ENCODE results near the gene NFIB. TPM values are rescaled to one million over a fixed set of nuclear protein-coding genes. Genes with fewer than 3 reads are reported as not detected.

Gene NFIB
- total and polyA plus RNA-seq, 8 donors = 88.8 to 144 (median 127) TPM

DNA sequence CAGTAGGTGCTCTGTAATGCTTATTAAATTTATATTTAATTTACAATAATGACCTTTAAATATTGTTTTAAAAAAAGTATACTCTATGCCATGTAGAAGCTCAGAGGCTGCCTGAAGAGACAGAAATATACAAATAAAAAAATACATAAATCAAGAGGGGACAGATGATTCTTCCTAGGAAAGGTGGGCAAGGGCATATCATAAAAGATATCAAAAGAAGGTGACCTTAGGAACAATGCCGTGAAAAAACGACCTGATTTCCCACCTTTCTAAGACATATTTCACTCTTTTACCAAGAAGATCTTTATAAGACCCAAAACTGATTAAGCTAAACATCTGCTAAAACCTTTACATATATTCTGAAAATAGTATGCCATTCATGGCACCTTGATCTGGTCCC, 128.9 kb downstream of the NFIB start:
- TF ChIP-seq, protein P1, sequence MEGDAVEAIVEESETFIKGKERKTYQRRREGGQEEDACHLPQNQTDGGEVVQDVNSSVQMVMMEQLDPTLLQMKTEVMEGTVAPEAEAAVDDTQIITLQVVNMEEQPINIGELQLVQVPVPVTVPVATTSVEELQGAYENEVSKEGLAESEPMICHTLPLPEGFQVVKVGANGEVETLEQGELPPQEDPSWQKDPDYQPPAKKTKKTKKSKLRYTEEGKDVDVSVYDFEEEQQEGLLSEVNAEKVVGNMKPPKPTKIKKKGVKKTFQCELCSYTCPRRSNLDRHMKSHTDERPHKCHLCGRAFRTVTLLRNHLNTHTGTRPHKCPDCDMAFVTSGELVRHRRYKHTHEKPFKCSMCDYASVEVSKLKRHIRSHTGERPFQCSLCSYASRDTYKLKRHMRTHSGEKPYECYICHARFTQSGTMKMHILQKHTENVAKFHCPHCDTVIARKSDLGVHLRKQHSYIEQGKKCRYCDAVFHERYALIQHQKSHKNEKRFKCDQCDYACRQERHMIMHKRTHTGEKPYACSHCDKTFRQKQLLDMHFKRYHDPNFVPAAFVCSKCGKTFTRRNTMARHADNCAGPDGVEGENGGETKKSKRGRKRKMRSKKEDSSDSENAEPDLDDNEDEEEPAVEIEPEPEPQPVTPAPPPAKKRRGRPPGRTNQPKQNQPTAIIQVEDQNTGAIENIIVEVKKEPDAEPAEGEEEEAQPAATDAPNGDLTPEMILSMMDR (IDR thresholded peaks at IDR 0.05) = no peak
- H3K4me1 ChIP-seq = peaks cover 5 to 19% of the 10 kb centered on the region in 2 donors

GRCh38 chr9:14183001-14183400, 130.9 kb downstream of the NFIB start:
- no peaks in the 10 kb centered on the region for H3K27me3 ChIP-seq
- ATAC-seq (no peak), DNase-seq (no peak)
- TF ChIP-seq, protein P1 (IDR thresholded peaks at IDR 0.05) = no peak
- H3K36me3 ChIP-seq = no peaks in the 10 kb centered on the region
- H3K4me3 ChIP-seq = no peak overlapping the region
- H3K27ac ChIP-seq = no peak overlapping the region
- no peaks in the 10 kb centered on the region for H3K9me3 ChIP-seq
- H3K4me1 ChIP-seq = peaks cover 5 to 26% of the 10 kb centered on the region in 2 donors
- intact Hi-C loops (cut with DNase I) = no loop called here

More for the DNA sequence above, 128.9 kb downstream of the NFIB start:
- intact Hi-C loops (cut with DNase I) = no loop called here
- DNase-seq (no peak), ATAC-seq (no peak)
- H3K27me3 ChIP-seq = no peaks in the 10 kb centered on the region
- H3K27ac ChIP-seq = no peak overlapping the region
- H3K36me3 ChIP-seq = no peaks in the 10 kb centered on the region
- H3K9me3 ChIP-seq = no peaks in the 10 kb centered on the region
- no peak overlapping the region for H3K4me3 ChIP-seq

DNA sequence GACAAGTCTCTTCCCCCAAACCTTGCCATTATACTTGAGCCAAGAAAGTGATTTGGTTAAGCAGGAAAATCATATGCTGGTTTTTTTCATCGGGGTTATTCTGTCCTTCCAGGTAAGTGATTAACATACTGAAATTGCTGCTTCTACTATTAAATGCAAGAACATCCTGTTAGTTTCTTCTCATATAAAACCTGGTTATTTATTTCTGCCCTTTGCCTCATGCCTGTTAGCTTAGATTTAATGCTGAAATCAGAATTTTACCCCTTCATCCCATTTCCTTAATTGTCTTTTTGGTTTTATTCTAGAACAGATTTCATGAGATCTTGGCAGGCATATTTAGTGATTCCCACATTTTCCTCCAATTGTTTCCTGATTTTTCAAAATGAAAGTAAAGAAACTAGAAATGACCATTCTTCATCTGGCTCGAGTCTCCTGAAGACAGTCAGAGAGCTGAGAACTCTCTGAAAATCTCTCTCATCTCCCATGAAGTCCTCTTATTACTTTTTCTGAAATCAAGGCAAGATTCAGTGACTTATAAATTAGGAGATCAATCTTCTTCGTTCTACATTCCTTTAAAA, 132.9 kb downstream of the NFIB start:
- H3K27ac ChIP-seq = peak overlapping the region; percentile 17 to 45
- peaks cover 5 to 26% of the 10 kb centered on the region in 2 donors for H3K4me1 ChIP-seq
- H3K9me3 ChIP-seq = no peaks in the 10 kb centered on the region
- H3K4me3 ChIP-seq = no peak overlapping the region
- ATAC-seq = no peak
- intact Hi-C loops (cut with DNase I) = no loop called here
- TF ChIP-seq, protein P1 (IDR thresholded peaks at IDR 0.05) = no peak
- DNase-seq = no peak
- H3K27me3 ChIP-seq = no peaks in the 10 kb centered on the region
- no peaks in the 10 kb centered on the region for H3K36me3 ChIP-seq

- ATAC-seq = peak; percentile 42
- Histone ChIP-seq H3K9me3 (no peaks in the 10 kb centered on the region), H3K4me1 (peaks cover 5 to 26% of the 10 kb centered on the region in 2 donors), H3K27ac (peak overlapping the region; percentile 17 to 45), H3K27me3 (no peaks in the 10 kb centered on the region), H3K36me3 (no peaks in the 10 kb centered on the region), H3K4me3 (no peak overlapping the region)
- peak in 1 of 4 donors; percentile 43 for DNase-seq
- TF ChIP-seq, protein P1 (IDR thresholded peaks at IDR 0.05) = no peak
- intact Hi-C loops (cut with DNase I) = no loop called here
These were observed 133.6 kb downstream of the NFIB start for GRCh38 chr9:14180093-14180959.

GRCh38 chr9:14179449-14179848, 134.5 kb downstream of the NFIB start:
- no peaks in the 10 kb centered on the region for H3K27me3 ChIP-seq
- TF ChIP-seq, protein P1 (IDR thresholded peaks at IDR 0.05) = no peak
- intact Hi-C loops (cut with DNase I) = no loop called here
- no peaks in the 10 kb centered on the region for H3K36me3 ChIP-seq
- peaks cover 5 to 26% of the 10 kb centered on the region in 2 donors for H3K4me1 ChIP-seq
- ATAC-seq = no peak
- no peak overlapping the region for H3K27ac ChIP-seq
- H3K4me3 ChIP-seq = no peak overlapping the region
- H3K9me3 ChIP-seq = no peaks in the 10 kb centered on the region
- DNase-seq = no peak
